Loucy (cell line): ENCODE data around the gene KDM6A.

Experiments
- EZH2phosphoT487 ChIP-seq: fragments of 200-600 bp; IDR thresholded peaks from 2 replicates; pipeline ENCODE4 v1.6.1; 2018; ENCODE audit warnings: antibody characterized with exemption, mild to moderate bottlenecking, moderate library complexity, borderline replicate concordance
- TF ChIP-seq, protein P1 (sequence below): fragments of 200-600 bp; sonication (generic); conservative IDR thresholded peaks from 2 replicates; pipeline ENCODE4 v1.5.1; 2014; ENCODE audit warnings: mild to moderate bottlenecking, antibody characterized with exemption, low read length

DNA sequence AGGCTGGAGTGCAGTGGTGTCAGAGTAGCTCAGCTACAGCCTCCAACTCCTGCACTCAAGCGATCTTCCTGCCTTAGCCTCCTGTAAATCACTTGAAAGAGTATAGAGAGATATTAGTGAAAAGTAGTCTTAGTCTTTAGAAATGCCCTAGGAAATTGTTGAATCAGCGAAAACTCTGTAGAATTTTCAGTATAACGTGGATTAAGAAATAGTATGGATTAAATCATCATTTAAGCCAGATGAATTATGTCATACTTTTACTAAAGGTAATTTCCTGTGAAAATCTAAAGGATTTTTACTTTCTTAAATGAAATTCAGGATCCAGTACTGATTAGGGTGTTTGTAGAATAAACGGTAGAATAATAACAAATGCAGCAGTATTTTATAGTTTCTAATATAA, 163.2 kb downstream of the KDM6A start:
- TF ChIP-seq, protein P1, sequence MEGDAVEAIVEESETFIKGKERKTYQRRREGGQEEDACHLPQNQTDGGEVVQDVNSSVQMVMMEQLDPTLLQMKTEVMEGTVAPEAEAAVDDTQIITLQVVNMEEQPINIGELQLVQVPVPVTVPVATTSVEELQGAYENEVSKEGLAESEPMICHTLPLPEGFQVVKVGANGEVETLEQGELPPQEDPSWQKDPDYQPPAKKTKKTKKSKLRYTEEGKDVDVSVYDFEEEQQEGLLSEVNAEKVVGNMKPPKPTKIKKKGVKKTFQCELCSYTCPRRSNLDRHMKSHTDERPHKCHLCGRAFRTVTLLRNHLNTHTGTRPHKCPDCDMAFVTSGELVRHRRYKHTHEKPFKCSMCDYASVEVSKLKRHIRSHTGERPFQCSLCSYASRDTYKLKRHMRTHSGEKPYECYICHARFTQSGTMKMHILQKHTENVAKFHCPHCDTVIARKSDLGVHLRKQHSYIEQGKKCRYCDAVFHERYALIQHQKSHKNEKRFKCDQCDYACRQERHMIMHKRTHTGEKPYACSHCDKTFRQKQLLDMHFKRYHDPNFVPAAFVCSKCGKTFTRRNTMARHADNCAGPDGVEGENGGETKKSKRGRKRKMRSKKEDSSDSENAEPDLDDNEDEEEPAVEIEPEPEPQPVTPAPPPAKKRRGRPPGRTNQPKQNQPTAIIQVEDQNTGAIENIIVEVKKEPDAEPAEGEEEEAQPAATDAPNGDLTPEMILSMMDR, result no peak
- no peak for TF ChIP-seq EZH2phosphoT487
